Measurements from ENCODE around the gene NUDT14. TPM values are rescaled to one million over a fixed set of nuclear protein-coding genes. Genes with fewer than 3 reads are reported as not detected.

Gene NUDT14
- total RNA-seq, 4 donors from 2014 or later, result 12.1 to 22.3 (median 16.6) TPM

DNA sequence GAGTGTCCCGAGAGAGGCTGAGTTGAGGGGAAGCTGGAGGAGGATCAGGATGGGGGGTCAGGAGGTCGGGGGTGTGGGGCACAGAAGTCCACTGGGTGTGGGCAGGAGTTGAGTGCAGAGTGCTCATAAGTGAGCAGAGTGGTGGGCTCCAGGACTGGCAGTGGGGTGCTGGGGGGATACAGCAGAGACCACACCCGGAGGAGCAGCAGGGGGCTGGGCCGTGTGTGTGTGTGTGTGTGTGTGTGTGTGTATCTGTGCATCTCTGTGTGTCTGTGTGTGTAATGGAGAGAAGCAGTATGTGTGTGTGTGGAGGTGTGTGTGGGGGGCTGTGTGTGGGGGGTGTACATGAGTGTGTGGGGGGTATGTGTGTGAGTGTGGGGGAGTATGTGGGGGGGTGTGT is 4.9 kb upstream of the NUDT14 start:
- ATAC-seq (ENCODE audit: low FRiP score), result no peak
- TF ChIP-seq, protein P1, sequence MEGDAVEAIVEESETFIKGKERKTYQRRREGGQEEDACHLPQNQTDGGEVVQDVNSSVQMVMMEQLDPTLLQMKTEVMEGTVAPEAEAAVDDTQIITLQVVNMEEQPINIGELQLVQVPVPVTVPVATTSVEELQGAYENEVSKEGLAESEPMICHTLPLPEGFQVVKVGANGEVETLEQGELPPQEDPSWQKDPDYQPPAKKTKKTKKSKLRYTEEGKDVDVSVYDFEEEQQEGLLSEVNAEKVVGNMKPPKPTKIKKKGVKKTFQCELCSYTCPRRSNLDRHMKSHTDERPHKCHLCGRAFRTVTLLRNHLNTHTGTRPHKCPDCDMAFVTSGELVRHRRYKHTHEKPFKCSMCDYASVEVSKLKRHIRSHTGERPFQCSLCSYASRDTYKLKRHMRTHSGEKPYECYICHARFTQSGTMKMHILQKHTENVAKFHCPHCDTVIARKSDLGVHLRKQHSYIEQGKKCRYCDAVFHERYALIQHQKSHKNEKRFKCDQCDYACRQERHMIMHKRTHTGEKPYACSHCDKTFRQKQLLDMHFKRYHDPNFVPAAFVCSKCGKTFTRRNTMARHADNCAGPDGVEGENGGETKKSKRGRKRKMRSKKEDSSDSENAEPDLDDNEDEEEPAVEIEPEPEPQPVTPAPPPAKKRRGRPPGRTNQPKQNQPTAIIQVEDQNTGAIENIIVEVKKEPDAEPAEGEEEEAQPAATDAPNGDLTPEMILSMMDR (IDR thresholded peaks at IDR 0.05), result no peak
- no peak for DNase-seq (ENCODE audit: low spot score)

DNA sequence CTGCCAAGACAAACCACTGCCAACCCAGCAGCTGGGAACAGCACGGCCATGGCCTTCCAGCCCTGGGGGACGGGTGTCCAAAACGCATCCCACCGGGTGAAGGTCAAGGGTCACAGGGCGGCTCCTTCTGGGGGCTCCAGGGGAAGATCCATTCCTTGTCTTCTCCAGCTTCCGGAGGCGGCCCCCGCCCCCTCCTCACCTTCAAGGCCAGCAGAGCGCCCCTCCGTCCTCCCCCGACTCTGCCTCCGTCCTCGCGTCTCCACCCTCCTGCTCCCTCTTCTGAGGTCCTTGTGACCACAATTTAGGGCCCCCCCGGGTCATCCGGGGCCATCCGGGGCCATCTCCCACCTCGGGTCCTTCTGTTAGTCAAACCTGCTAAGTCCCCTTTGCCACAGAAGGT is 3.9 kb upstream of the NUDT14 start:
- TF ChIP-seq, protein P1 (IDR thresholded peaks at IDR 0.05), result no peak
- no peak for ATAC-seq (ENCODE audit: low FRiP score)
- DNase-seq (ENCODE audit: low spot score), result no peak

DNA sequence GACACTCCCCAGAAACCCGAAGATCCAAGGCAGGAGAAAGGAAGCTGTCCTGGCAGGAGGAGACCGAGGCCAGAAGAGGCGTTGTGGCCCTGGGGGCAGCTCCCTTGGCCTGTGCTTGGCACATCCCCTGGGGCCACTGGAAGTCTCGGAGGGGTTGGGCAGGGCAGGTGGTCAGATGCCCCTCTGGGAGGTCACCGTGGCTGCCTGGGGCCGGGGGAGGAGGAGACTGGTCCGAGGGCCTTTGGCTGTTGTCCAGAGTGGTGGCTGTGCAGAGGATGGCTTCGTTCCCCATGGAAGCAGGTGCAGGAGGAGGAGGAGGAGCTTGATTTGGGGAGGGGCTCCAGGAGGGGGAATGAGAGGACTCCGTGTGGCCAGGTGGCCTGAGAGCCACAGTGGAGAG is 3.3 kb upstream of the NUDT14 start:
- ATAC-seq (ENCODE audit: low FRiP score) (no peak), DNase-seq (ENCODE audit: low spot score) (no peak)
- TF ChIP-seq, protein P1 (IDR thresholded peaks at IDR 0.05), result no peak

DNA sequence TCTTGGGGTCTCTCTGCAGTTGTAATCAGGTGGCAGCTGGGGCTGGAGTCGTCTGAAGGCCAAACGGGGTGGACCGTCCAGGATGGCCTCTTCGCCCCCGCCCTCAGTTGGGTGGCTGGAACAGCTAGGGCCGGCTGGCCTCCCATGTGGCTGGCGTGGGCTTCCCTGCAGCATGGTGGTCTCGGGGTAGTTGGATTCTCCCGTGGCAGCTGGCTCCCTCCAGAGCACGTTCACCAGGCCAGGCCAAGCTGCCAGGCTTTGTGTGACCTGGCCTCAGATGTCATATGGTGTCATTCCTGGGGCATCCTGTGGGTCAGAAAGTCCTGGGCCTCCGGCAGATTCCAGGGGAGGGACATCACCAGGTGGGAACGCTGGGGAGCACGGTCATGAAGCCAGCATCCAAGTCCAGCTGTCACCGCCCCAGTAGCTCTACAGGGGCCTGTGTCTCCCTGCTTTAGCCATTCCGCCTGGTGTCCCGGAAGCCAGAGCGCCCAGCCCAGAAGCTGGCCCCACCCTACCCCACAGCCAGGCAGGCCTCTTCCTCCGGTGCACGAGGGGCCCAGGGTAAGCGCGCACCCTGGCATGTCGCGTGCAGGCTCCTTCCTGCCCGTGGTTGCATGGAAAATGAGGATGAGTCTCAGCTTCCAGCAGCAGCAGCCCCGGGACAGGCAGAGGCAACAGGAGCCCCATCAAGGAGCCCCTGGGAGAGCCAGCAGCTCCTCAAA is 1.3 kb upstream of the NUDT14 start:
- no peak for DNase-seq (ENCODE audit: low spot score)
- ATAC-seq (ENCODE audit: low FRiP score), result no peak
- TF ChIP-seq, protein P1 (IDR thresholded peaks at IDR 0.05), result no peak

DNA sequence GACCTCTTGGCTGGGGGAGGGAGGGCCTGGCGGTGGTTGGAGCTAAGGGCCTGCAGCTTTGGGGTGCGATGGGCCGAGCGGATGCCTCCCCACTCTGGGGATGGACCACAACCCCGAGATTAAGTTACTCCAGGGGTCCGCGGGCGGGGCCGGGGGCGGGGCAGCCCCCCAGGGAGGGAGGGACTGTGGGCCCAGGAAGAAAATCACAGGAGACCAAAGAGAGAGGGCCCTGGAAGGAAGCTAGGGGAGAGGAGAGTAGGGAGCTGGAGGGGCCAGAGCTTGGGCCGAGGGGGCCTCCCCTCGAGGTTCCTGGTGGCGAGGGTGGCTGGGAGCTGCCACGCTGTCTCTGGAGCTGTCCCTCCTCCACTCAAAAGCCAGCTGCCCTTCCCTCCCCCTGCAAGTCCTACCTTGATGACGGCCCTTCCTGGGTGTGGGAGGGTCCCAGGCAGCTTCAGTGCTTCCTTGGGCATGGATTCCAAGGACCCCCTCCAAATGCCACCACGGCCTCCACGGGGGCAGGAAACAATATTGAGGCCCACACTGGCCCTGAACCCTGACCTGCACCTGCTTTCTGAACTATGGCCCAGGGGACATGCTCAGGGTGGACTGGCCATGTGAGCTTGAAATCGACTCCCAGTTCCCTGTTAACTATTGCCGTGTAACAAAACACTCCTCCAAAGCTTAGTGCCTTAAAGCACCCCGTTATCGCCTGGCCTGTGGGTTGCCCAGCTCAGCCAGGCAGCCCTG is 610 bp upstream of the NUDT14 start:
- TF ChIP-seq, protein P1 (IDR thresholded peaks at IDR 0.05), result no peak
- DNase-seq (ENCODE audit: low spot score) (no peak), ATAC-seq (ENCODE audit: low FRiP score) (no peak)

DNA sequence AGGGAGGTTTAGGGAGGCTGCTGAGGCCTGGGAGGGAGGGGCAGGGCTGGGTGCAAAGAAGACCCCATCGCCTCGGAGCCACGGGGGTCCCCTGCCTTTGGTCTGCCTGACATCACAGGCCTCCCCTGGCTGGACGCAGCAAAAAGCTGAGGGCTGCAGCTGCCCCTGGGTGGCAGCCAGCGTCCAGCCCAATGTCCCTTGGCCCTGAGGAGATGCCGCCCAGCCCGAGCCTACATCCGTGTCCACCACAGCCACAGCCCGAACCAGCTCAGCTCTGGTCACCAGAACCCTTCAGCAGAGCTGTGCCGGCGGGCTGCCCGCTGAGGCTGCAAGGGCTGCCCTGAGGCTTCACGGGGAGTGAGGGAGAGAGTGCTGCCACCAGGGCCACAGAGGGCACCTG is 1.9 kb downstream of the NUDT14 start:
- no peak for ATAC-seq (ENCODE audit: low FRiP score)
- no peak for DNase-seq (ENCODE audit: low spot score)
- TF ChIP-seq, protein P1 (IDR thresholded peaks at IDR 0.05), result no peak

DNA sequence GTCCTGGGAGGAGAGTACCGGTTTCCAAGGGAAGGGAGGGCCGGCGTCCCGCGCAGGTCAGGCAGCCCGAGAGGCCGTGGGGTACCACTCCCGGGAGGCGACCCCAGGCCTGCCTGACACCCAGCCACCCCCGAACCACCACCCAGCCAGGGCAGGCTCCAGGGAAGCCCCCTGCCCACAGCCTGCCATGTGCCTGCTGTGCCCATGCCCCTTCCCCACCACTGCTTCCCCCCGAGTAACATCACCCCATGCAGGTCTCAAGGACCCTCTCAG is 2.3 kb downstream of the NUDT14 start:
- DNase-seq (ENCODE audit: low spot score) (no peak), ATAC-seq (ENCODE audit: low FRiP score) (no peak)
- TF ChIP-seq, protein P1 (IDR thresholded peaks at IDR 0.05), result no peak
